HG03135 (cell line): ENCODE data around the gene SORT1.

Experiments
- ATAC-seq: cut with Tn5 transposase; IDR thresholded peaks from one replicate; pipeline ENCODE4 v1.9.1; 2021; ENCODE audit warnings: mild to moderate bottlenecking, moderate library complexity; ENCODE audit not compliant: unreplicated experiment

Gene SORT1

DNA sequence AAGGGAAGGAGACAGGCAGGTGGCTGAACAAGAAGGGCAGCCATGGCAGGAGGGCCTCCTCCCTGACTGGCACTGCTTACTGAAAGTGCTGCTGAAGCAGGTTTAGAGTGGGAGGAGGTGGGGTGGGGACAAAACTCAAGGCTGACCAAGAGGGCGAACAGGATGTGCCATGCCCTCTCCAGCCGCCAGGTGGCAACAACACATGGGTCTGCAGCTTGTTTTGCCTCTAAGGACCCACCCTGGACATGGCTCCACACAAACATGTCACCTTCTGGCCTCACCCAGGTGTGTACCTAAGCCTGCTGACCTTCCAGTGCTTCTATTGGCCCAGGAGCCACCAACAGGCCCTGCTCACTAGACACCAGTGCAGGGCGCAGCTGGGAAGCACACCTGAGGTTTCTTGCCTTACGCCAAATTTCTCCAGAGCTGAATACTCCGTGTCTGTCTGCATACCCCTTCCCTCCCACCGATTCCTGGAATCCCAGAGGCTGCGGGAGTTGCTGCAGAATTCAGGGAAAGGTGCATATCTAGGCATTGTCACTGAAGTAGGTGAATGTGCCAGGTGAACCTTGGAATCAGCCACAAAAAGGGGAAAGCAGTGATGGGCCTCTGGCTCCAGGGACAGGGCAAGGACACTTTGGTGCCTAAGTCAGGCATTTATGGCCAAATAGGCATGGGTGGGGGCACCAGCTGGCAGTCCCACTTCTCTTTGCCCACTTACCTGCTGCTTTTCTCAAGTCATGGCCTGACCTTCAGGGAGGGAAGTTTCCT lies 120.1 kb downstream of the SORT1 start:
- peak; percentile 74 for ATAC-seq

DNA sequence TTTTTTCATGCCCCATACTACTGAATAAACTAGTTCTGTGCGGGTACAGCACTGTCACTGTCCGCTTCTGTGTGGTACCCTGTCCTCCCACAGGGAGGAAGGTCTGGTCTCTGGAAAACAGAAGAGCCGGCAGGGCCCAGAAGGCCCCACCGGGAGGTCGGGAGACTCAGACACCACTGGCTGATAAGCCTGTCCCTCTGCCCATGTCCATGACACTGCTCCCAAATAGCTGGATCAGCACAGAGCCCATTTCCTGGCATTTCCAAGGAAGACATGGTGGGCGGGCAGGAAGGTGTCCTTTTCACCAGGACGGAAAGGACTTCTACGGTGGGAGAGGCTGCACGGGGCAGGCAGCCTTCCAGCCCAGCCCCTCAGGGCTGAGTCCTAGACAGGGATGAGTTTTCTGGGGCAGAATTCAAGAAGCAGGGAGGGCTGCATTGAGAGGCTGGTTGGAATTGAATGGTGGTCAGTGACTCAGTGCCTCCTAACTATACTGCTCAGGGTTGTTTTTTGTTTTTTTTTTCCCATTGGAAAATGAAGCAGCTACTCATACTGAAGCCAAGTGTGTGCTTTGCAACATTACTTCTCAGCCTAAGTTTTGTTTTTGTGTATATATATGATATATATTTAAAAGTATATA lies 121.9 kb downstream of the SORT1 start:
- no peak for ATAC-seq

DNA sequence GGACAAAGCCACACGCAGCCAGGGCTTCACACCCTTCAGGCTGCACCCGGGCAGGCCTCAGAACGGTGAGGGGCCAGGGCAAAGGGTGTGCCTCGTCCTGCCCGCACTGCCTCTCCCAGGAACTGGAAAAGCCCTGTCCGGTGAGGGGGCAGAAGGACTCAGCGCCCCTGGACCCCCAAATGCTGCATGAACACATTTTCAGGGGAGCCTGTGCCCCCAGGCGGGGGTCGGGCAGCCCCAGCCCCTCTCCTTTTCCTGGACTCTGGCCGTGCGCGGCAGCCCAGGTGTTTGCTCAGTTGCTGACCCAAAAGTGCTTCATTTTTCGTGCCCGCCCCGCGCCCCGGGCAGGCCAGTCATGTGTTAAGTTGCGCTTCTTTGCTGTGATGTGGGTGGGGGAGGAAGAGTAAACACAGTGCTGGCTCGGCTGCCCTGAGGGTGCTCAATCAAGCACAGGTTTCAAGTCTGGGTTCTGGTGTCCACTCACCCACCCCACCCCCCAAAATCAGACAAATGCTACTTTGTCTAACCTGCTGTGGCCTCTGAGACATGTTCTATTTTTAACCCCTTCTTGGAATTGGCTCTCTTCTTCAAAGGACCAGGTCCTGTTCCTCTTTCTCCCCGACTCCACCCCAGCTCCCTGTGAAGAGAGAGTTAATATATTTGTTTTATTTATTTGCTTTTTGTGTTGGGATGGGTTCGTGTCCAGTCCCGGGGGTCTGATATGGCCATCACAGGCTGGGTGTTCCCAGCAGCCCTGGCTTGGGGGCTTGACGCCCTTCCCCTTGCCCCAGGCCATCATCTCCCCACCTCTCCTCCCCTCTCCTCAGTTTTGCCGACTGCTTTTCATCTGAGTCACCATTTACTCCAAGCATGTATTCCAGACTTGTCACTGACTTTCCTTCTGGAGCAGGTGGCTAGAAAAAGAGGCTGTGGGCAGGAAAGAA lies 122.9 kb downstream of the SORT1 start:
- no peak for ATAC-seq

DNA sequence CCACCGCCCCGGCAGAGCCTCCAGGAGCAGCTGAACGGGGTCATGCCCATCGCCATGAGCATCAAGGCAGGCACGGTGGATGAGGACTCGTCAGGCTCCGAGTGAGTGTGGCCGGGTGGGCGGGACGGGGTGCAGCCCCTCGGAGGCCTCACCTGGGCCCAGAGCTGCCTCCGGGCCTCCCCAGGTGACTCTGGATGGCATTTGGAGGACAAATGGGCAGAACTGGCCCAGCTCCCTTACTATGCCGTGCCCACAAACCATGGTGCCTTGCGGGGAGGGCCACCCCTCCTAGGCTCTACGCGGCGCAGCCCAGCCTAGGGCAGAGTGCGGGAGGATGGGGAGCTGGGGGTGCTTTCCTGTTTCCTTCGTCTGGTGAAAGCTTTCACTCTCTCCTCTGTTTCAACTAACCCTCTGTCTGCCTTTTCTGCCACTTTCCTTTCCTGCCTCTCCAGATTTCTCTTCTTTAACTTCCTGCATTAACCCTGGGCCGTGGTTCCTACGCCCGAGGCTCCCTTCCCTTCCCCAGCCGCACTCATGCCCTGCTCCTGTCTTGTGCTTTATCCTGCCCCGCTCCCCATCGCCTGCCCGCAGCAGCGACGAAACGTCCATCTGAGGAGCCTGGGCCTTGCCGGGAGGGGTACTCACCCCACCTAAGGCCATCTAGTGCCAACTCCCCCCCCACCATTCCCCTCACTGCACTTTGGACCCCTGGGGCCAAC lies 124.0 kb downstream of the SORT1 start:
- no peak for ATAC-seq

DNA sequence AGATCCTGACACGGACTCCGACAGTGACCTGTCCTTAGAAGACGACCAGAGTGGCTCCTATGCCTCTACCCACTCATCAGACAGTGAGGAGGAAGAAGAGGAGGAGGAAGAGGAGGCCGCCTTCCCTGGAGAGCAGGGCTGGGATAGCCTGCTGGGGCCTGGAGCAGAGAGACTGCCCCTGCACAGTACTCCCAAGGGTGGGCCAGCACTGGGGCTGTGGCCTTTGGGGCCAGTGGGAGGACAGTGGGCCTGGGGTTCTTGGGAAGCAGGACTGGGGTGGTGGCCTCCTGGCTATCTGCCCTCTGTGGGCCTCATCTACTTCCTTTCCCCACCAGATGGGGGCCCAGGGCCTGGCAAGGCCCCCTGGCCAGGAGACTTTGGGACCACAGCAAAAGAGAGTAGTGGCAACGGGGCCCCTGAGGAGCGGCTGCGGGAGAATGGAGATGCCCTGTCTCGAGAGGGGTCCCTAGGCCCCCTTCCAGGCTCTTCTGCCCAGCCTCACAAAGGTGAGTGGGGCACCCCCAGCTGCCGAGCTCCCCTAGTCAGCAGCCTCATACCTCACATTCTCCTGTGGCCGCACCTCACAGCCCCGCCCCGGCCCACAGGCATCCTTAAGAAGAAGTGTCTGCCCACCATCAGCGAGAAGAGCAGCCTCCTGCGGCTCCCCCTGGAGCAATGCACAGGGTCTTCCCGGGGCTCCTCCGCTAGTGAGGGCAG lies 124.7 kb downstream of the SORT1 start:
- no peak for ATAC-seq

DNA sequence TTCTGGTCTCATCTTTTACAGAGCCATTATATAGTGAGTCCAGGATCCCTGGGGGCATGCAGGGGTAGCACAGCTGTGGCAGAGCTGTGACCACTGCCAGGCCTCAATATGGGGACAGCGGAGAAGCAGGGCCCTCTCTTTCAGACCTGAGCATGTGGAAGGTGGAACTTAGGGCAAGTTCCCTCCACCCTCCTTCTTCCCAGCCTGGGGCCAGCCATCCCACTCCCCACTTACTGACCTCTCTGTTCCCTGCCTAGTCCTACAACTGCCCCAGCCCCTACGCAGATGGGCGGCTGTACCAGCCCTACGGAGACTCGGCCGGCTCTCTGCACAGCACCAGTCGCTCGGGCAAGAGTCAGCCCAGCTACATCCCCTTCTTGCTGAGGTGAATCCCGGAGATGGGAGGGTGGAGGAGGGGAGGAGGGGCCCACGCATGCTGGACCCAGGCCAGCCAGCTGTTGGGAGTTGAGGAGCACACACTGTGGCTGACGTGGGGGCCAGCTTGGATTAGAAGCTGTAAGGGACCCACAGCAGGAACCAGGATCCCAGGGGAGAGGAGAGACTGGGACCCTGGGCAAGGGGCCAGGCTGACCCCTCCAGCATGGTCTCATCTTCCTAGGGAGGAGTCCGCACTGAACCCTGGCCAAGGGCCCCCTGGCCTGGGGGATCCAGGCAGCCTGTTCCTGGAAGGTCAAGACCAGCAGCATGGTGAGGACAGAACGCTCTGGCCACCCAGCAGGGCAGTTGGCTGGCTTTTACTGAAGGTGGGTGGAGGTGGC lies 125.5 kb downstream of the SORT1 start:
- ATAC-seq, result no peak

DNA sequence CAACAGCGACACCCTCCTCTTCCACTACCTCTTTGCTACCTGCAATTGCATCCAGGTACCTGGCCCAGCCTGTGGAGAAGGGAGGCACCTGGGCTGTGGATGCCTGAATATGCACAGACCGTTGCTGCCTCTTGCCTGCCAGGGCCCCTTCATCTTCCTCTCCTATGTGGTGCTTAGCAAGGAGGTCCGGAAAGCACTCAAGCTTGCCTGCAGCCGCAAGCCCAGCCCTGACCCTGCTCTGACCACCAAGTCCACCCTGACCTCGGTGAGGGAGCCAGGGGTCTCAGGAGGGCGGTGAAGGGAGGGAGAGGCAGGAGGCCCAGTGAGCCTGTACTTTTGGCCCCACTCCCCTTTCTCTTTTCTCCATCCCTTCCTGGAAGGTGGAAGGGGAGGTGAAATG lies 126.3 kb downstream of the SORT1 start:
- no peak for ATAC-seq

DNA sequence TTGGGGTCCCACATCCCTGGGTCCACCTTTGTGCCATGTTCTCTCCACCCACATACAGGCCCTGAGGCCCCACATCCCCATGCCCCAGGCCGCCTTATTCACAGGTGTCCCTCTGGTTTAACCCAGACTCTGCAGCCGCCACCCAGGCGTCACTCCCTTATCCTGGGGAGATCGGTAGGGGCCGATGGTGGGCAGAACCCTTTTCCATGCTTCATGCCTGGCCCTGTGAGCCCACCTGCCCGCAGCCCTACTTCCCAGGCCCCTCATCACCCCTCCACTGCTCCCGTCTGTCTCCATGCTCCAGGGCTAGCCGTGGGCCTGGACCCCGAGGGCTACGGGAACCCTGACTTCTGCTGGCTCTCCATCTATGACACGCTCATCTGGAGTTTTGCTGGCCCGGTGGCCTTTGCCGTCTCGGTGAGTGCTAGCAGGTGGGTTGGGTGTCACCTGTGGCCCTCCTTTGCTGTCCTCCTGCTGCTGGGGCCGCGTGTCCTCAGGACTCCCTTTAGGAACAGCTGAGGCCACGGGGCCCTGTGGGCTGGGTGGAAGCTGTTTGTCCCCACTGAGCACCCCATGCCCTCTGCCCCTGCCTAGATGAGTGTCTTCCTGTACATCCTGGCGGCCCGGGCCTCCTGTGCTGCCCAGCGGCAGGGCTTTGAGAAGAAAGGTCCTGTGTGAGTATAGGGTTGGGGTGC lies 126.9 kb downstream of the SORT1 start:
- ATAC-seq, result no peak

DNA sequence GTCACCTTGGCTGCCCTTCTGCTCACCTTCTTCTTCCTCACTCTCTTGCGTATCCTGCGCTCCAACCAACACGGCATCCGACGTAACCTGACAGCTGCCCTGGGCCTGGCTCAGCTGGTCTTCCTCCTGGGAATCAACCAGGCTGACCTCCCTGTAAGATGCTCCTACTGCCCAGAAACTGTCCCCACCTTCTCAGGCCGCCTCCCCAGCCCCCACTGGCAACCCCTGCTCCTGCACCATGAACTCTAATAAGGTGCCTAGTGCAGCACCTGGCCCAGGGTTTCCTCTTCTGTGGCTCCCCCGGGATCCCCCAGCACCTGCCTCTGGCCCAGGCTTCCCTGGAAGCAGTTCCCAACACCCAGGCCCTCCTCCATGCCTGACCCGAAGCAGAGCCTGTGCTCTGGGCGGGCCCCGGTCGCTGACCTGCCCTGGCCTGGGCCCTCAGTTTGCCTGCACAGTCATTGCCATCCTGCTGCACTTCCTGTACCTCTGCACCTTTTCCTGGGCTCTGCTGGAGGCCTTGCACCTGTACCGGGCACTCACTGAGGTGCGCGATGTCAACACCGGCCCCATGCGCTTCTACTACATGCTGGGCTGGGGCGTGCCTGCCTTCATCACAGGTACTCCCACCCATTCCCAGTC lies 127.6 kb downstream of the SORT1 start:
- no peak for ATAC-seq

DNA sequence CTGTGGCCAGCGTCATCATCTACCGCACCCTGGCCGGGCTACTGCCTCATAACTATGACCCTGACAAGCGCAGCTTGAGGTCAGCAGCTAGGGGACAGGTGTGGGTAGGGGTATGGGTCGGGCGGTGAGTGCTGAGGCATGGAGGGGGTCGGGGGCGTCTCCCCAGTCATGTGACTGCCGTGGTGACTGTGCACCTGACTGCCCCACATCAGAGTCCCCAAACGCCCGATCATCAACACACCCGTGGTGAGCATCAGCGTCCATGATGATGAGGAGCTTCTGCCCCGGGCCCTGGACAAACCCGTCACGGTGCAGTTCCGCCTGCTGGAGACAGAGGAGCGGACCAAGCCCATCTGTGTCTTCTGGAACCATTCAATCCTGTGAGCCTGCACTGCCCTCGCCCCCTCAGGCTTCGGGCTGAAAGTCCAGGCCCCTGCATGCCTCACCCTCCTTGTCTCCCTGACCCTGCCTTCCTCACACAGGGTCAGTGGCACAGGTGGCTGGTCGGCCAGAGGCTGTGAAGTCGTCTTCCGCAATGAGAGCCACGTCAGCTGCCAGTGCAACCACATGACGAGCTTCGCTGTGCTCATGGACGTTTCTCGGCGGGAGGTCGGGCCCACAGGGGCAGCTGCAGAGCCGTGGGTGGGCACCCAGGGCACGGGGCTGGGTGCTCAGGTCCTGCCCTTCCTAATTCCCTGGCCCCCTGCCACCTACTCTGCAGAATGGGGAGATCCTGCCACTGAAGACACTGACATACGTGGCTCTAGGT lies 128.3 kb downstream of the SORT1 start:
- no peak for ATAC-seq

DNA sequence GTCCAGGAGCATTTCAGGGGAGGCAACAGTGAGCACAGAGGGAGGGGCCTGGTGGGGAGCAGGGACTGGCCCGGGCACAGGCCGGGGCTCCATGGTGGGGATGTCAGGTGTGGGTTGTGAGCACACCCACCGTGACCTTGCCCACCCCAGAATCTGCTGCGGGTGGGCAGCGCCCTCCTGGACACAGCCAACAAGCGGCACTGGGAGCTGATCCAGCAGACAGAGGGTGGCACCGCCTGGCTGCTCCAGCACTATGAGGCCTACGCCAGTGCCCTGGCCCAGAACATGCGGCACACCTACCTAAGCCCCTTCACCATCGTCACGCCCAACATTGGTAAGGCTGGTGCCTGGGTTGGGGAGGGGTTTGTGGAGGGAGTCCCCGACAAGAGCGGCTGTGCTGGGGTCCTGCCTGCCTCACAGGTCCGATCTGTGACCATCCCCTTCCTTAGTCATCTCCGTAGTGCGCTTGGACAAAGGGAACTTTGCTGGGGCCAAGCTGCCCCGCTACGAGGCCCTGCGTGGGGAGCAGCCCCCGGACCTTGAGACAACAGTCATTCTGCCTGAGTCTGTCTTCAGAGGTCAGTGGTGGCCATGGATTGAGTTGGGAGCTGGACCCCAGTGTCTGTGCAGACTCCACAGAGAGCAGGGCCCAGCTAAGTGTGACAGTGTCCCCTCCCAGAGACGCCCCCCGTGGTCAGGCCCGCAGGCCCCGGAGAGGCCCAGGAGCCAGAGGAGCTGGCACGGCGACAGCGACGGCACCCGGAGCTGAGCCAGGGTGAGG lies 129.1 kb downstream of the SORT1 start:
- no peak for ATAC-seq

DNA sequence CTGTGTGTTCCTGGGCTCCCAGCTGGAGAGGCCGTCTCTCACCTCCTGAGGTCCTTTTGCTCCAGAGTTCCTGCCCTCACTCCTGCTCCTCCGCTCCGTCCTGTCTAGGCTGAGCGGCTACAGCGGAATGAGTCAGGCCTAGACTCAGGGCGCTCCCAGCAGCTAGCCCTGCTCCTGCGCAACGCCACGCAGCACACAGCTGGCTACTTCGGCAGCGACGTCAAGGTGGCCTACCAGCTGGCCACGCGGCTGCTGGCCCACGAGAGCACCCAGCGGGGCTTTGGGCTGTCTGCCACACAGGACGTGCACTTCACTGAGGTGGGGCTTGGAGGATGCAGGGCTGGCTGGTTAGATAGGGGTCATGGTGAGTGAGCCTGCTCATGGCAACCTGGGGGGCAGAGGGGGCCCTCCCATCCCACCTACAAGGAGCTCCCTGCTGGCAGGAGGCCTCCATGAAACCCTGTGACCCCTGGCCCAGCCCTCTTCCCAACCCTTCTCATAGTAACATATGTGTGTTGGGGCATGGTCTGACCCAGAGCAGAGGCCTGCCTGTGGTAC lies 129.9 kb downstream of the SORT1 start:
- no peak for ATAC-seq

DNA sequence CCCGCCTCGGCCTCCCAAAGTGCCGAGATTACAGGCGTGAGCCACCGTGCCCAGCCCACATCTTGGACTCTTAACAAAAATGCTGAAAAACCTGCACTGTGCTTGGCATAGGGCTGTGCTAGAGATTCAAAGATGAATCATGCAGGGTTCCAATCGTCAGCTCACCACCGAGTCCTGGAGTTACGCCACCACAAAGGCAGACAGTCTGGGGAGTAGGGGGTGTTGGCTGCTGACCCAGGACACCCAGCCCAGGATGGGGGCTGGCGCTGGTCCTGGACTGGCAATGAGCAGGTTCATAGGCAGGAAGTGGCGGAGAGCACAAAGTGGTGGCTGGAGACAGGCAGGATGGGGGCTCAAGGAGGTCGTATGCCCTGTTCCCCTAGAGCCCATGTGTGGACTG lies 130.8 kb downstream of the SORT1 start:
- ATAC-seq, result no peak

DNA sequence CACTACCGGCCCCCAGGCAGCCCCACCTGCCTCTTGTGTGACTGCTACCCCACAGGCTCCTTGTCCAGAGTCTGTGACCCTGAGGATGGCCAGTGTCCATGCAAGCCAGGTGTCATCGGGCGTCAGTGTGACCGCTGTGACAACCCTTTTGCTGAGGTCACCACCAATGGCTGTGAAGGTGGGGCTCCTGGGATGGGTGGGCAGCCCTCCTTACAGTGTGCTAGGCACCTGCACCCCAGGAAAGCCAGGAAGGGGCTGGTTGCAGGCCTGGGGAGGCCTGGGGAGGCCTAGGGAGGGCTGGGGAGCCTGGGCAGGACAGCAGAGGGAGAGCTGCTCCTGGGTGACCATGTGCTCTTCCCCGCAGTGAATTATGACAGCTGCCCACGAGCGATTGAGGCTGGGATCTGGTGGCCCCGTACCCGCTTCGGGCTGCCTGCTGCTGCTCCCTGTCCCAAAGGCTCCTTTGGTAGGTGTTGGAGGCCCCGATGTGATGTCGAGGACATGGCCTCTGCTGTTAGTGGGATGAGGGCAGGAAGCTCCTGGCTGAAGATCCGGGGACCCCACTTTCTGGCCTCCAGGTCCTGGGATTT lies 131.9 kb downstream of the SORT1 start:
- no peak for ATAC-seq

DNA sequence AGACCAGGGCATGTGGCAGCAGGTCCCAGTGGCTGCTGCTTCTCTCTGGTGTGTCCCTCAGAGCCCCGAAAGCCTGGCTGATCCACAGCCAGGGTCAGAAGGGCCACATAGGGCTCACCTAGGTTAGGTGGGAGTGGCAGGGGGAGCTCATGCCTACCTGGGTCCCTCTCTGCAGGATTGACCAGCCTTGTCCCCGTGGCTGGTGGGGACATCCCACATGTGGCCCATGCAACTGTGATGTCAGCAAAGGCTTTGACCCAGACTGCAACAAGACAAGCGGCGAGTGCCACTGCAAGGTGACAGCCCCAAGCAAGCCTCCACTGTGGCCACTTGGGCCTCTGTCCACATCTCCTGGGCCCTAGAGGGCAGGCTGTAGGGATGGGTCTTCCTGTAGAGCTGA lies 132.7 kb downstream of the SORT1 start:
- ATAC-seq, result no peak

DNA sequence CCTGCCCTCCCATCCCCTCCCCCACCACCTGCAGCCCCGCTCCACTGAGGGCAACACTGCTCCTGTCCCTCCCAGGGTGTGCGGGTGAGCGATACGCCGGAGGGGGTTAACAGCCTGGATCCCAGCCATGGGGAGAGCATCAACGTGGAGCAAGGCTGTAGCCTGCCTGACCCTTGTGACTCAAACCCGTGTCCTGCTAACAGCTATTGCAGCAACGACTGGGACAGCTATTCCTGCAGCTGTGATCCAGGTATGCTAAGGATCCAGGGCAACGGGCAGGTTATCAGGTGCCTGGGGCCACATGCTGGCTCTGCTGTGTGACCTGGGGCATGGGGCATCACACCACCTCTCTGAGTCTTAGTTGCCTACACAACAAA lies 133.4 kb downstream of the SORT1 start:
- no peak for ATAC-seq
